ENCODE measurements around the gene ITGB2.

- no peak for TF ChIP-seq CTCF (conservative IDR thresholded peaks at IDR 0.05 in 1 of 2, IDR thresholded peaks at IDR 0.05 in 1 of 2; ENCODE audit: low read depth in 1 of 2, low read length in 2 of 2)
- TF ChIP-seq EZH2 (IDR thresholded peaks at IDR 0.05; ENCODE audit: low read length, missing control alignments), result no peak
Observed at GRCh38 chr21:44941567-44941966, 20.9 kb upstream of the ITGB2 start.

All from fibroblast of lung (primary cell).